ENCODE measurements around the gene PSMC3IP. TPM values are rescaled to one million over a fixed set of nuclear protein-coding genes. Genes with fewer than 3 reads are reported as not detected.

Gene PSMC3IP
- total RNA-seq, 1 donor from 2014 or later: 2.1 TPM

DNA sequence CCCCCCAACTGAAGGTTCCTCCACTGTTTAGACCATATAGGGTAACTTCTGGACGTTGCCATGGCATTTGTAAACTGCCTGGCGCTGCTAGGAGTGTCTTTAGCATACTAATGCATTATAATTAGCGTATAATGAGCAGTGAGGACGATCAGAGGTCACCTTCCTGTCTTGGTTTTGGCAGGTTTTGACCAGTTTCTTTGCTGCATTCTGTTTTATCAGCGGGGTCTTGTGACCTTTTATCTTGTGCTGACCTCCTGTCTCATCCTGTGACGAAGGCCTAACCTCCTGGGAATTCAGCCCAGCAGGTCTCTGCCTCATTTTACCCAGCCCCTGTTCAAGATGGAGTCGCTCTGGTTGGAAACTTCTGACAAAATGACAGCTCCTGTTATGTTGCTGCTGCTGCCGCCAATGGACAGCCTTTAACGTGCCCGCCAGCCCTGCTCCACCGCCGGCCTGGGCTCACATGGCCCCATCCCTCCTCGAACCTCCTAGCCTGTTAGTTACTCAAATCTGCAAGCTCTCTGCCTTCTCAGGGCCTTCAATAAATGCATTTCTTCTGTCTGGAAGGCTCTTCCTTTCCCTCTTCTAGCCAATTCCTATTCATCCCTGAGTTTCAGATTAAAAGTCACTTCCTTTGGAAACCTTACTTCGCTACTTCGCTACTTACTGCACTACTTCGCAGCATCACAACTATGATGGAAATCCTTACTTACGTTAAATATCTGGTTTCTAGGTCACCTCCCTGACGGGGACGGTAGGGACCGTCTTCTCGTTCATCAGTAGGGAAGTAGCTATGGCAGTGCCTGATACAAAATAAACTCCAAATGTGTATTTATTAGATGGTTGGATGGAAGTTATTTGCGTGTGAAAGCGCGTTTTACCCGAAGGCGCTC lies 42.1 kb downstream of the PSMC3IP start:
- Histone ChIP-seq H3K36me3 (ENCODE audit: control insufficient read depth in 3 of 3, insufficient read depth in 3 of 3, low read length in 3 of 3) (peaks cover 9 to 14% (median 12%) of the 10 kb centered on the region in 3 donors), H3K27me3 (ENCODE audit: control insufficient read depth in 3 of 3, insufficient read depth in 3 of 3, low read length in 3 of 3) (no peaks in the 10 kb centered on the region), H3K4me3 (ENCODE audit: low read length in 3 of 3) (peak overlapping the region; percentile 70 to 81 (median 81)), H3K4me1 (ENCODE audit: control insufficient read depth in 3 of 3, insufficient read depth in 3 of 3, low read length in 3 of 3) (peaks cover 25 to 31% (median 26%) of the 10 kb centered on the region in 3 donors), H3K27ac (ENCODE audit: low read depth, low read length) (peak overlapping the region; percentile 92), H3K9me3 (ENCODE audit: control insufficient read depth in 3 of 3, low read length in 3 of 3) (no peaks in the 10 kb centered on the region), H3K9ac (ENCODE audit: low read depth in 1 of 3, low read length in 3 of 3) (peak overlapping the region; percentile 66 to 90 (median 69))

DNA sequence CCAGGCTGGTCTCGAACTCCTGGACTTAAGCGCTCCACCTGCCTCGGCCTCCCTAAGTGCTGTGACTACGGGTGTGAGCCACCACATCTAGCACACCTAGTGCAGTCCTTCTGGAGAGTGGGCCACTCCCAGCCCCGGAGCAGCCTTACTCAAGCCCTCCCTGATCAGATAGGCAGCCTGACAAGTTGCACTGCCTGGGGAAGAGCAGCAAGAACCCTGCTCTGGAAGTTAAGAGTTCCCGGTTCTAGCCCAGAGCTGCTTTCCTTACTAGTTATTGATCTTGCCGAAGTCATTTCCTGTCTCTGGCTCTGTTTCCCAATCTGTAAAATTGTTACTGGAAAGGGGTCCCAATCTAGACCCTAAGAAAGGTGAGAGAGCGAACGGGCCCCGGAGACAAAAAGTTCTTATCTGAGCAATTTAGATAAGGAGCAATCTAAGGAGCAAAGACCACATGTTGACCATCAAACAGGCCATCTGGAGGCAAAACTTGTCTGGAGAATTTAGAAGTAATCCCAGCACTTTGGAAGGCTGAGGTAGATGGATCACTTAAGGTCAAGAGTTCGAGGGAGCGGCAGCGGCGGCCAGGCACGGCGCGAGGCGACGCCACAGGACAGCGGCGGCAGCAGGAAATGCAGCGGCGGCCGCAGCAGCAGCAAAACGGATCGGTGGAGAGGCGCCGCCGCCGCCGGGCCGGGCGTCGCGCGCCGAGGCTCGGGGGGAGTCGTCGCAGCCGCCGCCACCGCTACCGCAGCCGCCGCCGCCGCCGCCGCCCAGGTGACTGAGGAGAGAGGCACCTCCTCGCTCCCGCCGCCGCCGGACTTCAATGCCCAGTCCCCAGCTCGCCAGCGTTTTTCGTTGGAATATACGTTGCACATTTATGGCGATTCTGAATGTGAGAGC lies 45.8 kb downstream of the PSMC3IP start:
- H3K27ac ChIP-seq (ENCODE audit: low read depth, low read length): peak overlapping the region; percentile 48
- no peaks in the 10 kb centered on the region for H3K36me3 ChIP-seq (ENCODE audit: control insufficient read depth in 3 of 3, insufficient read depth in 3 of 3, low read length in 3 of 3)
- H3K9ac ChIP-seq (ENCODE audit: low read depth in 1 of 3, low read length in 3 of 3): peak overlapping the region; percentile 38 to 83 (median 74)
- H3K4me1 ChIP-seq (ENCODE audit: control insufficient read depth in 3 of 3, insufficient read depth in 3 of 3, low read length in 3 of 3): peaks cover 26 to 28% (median 27%) of the 10 kb centered on the region in 3 donors
- H3K4me3 ChIP-seq (ENCODE audit: low read length in 3 of 3): peak overlapping the region; percentile 71 to 80 (median 75)
- H3K27me3 ChIP-seq (ENCODE audit: control insufficient read depth in 3 of 3, insufficient read depth in 3 of 3, low read length in 3 of 3): no peaks in the 10 kb centered on the region
- no peaks in the 10 kb centered on the region for H3K9me3 ChIP-seq (ENCODE audit: control insufficient read depth in 3 of 3, low read length in 3 of 3)

DNA sequence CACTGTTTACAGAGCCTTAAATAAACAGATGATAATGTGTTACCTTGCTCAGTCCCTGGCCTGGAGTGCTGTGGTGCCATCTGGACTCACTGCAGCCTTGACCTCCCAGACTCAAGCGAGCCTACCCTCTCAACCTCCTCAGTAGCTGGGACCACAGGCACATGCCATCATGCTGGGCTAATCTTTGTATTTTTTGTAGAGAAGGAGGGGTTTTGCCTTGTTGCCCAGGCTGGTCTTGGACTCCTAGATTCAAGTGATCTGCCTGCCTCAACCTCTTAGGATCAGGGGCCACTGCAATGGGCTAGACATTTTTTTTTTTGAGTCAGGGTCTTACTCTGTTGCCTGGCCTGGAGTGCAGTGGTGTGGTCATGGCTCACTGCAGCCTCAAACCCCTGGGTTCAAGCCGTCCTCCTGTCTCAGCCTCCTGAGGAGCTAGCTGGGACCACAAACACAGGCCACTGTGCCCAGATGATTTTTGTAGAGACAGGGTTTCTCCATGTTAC lies 46.5 kb downstream of the PSMC3IP start:
- Histone ChIP-seq H3K4me3 (ENCODE audit: low read length in 3 of 3) (no peak overlapping the region), H3K9me3 (ENCODE audit: control insufficient read depth in 3 of 3, low read length in 3 of 3) (no peaks in the 10 kb centered on the region), H3K27ac (ENCODE audit: low read depth, low read length) (peak overlapping the region; percentile 48), H3K4me1 (ENCODE audit: control insufficient read depth in 3 of 3, insufficient read depth in 3 of 3, low read length in 3 of 3) (peaks cover 26 to 30% (median 27%) of the 10 kb centered on the region in 3 donors), H3K27me3 (ENCODE audit: control insufficient read depth in 3 of 3, insufficient read depth in 3 of 3, low read length in 3 of 3) (no peaks in the 10 kb centered on the region), H3K36me3 (ENCODE audit: control insufficient read depth in 3 of 3, insufficient read depth in 3 of 3, low read length in 3 of 3) (no peaks in the 10 kb centered on the region), H3K9ac (ENCODE audit: low read depth in 1 of 3, low read length in 3 of 3) (peak overlapping the region in 1 of 3 donors; percentile 40)

DNA sequence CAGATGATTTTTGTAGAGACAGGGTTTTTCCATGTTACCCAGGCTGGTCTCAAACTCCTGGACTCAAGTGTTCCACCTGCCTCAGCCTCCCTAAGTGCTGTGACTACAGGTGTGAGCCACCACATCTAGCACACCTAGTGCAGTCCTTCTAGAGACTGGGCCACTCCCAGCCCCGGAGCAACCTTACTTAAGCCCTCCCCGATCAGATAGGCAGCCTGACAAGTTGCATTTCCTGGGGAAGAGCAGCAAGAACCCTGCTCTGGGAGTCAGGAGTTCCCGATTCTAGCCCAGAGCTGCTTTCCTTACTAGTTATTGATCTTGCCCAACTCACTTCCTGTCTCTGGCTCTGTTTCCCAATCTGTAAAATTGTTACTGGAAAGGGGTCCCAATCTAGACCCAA lies 48.5 kb downstream of the PSMC3IP start:
- peaks cover 19 to 30% (median 26%) of the 10 kb centered on the region in 3 donors for H3K4me1 ChIP-seq (ENCODE audit: control insufficient read depth in 3 of 3, insufficient read depth in 3 of 3, low read length in 3 of 3)
- H3K9me3 ChIP-seq (ENCODE audit: control insufficient read depth in 3 of 3, low read length in 3 of 3): no peaks in the 10 kb centered on the region
- peak overlapping the region in 1 of 3 donors; percentile 25 for H3K9ac ChIP-seq (ENCODE audit: low read depth in 1 of 3, low read length in 3 of 3)
- H3K27ac ChIP-seq (ENCODE audit: low read depth, low read length): no peak overlapping the region
- H3K27me3 ChIP-seq (ENCODE audit: control insufficient read depth in 3 of 3, insufficient read depth in 3 of 3, low read length in 3 of 3): no peaks in the 10 kb centered on the region
- H3K36me3 ChIP-seq (ENCODE audit: control insufficient read depth in 3 of 3, insufficient read depth in 3 of 3, low read length in 3 of 3): no peaks in the 10 kb centered on the region
- H3K4me3 ChIP-seq (ENCODE audit: low read length in 3 of 3): no peak overlapping the region

DNA sequence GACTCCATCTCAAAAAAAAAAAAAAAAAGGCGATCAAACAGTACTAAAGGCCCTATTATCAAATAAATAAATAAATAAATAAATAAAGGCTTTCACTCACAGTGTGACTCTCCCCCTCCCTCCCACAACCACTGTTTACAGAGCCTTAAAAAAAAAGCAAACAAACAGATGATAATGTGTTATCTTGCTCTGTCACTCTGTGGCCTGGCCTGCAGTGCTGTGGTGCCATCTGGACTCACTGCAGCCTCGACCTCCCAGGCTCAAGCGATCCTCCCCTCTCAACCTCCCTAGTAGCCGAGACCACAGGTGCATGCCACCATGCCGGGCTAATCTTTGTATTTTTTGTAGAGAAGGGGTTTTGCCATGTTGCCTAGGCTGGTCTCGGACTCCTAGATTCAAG lies 49.6 kb downstream of the PSMC3IP start:
- no peaks in the 10 kb centered on the region for H3K9me3 ChIP-seq (ENCODE audit: control insufficient read depth in 3 of 3, low read length in 3 of 3)
- H3K4me1 ChIP-seq (ENCODE audit: control insufficient read depth in 3 of 3, insufficient read depth in 3 of 3, low read length in 3 of 3): peaks cover 22 to 33% (median 29%) of the 10 kb centered on the region in 3 donors
- no peaks in the 10 kb centered on the region for H3K27me3 ChIP-seq (ENCODE audit: control insufficient read depth in 3 of 3, insufficient read depth in 3 of 3, low read length in 3 of 3)
- H3K9ac ChIP-seq (ENCODE audit: low read depth in 1 of 3, low read length in 3 of 3): no peak overlapping the region
- no peak overlapping the region for H3K4me3 ChIP-seq (ENCODE audit: low read length in 3 of 3)
- H3K36me3 ChIP-seq (ENCODE audit: control insufficient read depth in 3 of 3, insufficient read depth in 3 of 3, low read length in 3 of 3): peaks cover 0 to 2% (median 2%) of the 10 kb centered on the region in 3 donors
- no peak overlapping the region for H3K27ac ChIP-seq (ENCODE audit: low read depth, low read length)

DNA sequence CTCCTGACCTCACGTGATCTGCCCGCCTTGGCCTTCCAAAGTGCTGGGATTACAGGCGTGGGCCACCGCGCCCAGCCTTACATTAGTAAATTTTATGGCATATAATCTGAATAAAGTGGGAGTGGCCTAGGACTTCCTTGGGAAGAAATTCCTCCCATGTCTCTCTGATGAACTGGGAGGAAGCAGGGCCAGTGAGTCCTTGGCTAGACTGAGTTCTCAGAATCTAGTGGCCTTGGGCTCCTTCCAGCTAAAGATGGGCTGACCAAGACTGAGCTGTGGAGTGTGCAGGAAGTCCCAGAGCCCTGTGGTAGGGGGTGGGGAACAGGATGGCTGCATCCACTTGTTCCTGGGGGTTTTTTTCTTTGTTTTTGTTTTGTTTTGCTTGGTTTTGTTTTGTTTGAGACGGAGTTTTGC lies 51.5 kb downstream of the PSMC3IP start:
- H3K9me3 ChIP-seq (ENCODE audit: control insufficient read depth in 3 of 3, low read length in 3 of 3): no peaks in the 10 kb centered on the region
- H3K9ac ChIP-seq (ENCODE audit: low read depth in 1 of 3, low read length in 3 of 3): no peak overlapping the region
- no peak overlapping the region for H3K4me3 ChIP-seq (ENCODE audit: low read length in 3 of 3)
- no peaks in the 10 kb centered on the region for H3K27me3 ChIP-seq (ENCODE audit: control insufficient read depth in 3 of 3, insufficient read depth in 3 of 3, low read length in 3 of 3)
- H3K4me1 ChIP-seq (ENCODE audit: control insufficient read depth in 3 of 3, insufficient read depth in 3 of 3, low read length in 3 of 3): peaks cover 34 to 45% (median 44%) of the 10 kb centered on the region in 3 donors
- H3K27ac ChIP-seq (ENCODE audit: low read depth, low read length): peak overlapping the region; percentile 45
- H3K36me3 ChIP-seq (ENCODE audit: control insufficient read depth in 3 of 3, insufficient read depth in 3 of 3, low read length in 3 of 3): peaks cover 10 to 21% (median 18%) of the 10 kb centered on the region in 3 donors

DNA sequence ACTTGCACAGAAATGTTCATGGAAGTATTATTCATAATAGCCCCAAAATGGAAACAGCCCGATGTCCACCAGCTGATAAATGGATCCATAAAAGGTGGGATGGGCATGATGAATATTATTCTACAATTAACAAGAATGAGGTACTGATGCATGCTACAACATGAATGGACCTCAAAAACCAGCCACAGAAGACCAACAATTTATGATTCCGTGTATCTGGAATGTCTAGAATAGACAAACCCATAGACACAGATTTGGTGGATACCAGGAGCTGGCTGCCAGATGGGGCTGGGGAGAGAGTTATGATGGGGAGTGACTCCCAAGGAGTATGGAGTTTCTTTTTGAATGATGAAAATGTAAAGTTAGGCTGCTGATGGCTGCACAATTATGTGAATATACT lies 52.3 kb downstream of the PSMC3IP start:
- no peak overlapping the region for H3K9ac ChIP-seq (ENCODE audit: low read depth in 1 of 3, low read length in 3 of 3)
- H3K4me3 ChIP-seq (ENCODE audit: low read length in 3 of 3): no peak overlapping the region
- H3K4me1 ChIP-seq (ENCODE audit: control insufficient read depth in 3 of 3, insufficient read depth in 3 of 3, low read length in 3 of 3): peaks cover 38 to 53% (median 49%) of the 10 kb centered on the region in 3 donors
- no peaks in the 10 kb centered on the region for H3K27me3 ChIP-seq (ENCODE audit: control insufficient read depth in 3 of 3, insufficient read depth in 3 of 3, low read length in 3 of 3)
- H3K9me3 ChIP-seq (ENCODE audit: control insufficient read depth in 3 of 3, low read length in 3 of 3): no peaks in the 10 kb centered on the region
- H3K27ac ChIP-seq (ENCODE audit: low read depth, low read length): peak overlapping the region; percentile 45
- H3K36me3 ChIP-seq (ENCODE audit: control insufficient read depth in 3 of 3, insufficient read depth in 3 of 3, low read length in 3 of 3): peaks cover 10 to 23% (median 19%) of the 10 kb centered on the region in 3 donors

DNA sequence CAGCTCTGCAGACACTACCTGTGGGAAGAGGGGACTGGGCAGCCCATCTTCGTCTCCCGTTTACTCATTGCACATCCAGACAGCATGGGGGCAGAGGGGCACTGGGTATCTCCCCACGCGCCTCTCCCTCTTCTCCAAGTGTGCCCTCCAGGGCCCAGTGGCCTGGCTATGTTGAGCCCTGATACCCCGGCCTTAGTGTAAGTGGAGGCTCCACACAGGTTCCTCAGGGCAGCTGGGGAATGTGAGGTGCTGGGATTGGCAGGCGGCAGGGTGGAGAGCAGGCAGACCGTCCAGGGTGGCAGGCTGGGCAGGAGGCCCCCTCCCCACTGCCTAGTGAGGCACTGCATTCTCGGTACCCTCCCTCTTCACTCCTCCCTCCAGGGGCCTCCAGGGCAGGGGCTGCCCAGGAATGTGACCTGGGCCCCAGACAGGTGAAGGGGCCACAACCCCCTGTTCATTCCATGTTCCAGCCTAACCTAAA lies 54.7 kb downstream of the PSMC3IP start:
- Histone ChIP-seq H3K9ac (ENCODE audit: low read depth in 1 of 3, low read length in 3 of 3) (peak overlapping the region in 1 of 3 donors; percentile 73), H3K27me3 (ENCODE audit: control insufficient read depth in 3 of 3, insufficient read depth in 3 of 3, low read length in 3 of 3) (no peaks in the 10 kb centered on the region), H3K27ac (ENCODE audit: low read depth, low read length) (peak overlapping the region; percentile 92), H3K4me3 (ENCODE audit: low read length in 3 of 3) (no peak overlapping the region), H3K4me1 (ENCODE audit: control insufficient read depth in 3 of 3, insufficient read depth in 3 of 3, low read length in 3 of 3) (peaks cover 59 to 74% (median 72%) of the 10 kb centered on the region in 3 donors), H3K36me3 (ENCODE audit: control insufficient read depth in 3 of 3, insufficient read depth in 3 of 3, low read length in 3 of 3) (peaks cover 10 to 29% (median 19%) of the 10 kb centered on the region in 3 donors), H3K9me3 (ENCODE audit: control insufficient read depth in 3 of 3, low read length in 3 of 3) (no peaks in the 10 kb centered on the region)

Measured in skeletal muscle tissue (tissue), 4 donors.